ENCODE data around the gene SLK.

SLK gene

GRCh38 chr10:103934308-103934707, 32.6 kb upstream of the SLK start:
- Histone ChIP-seq H3K9me2 (replicated peaks; ENCODE audit: insufficient read depth, low read length) (no peaks in the 10 kb centered on the region), H3K36me3 (ENCODE audit: low read length) (no peaks in the 10 kb centered on the region), H3K79me2 (ENCODE audit: insufficient read depth, low read length) (no peaks in the 10 kb centered on the region), H3K4me3 (ENCODE audit: insufficient read depth, low read length, poor library complexity, severe bottlenecking) (no peak overlapping the region), H4K20me1 (ENCODE audit: low read depth, low read length) (no peaks in the 10 kb centered on the region), H3K27me3 (ENCODE audit: low read length) (no peaks in the 10 kb centered on the region), H3K4me2 (ENCODE audit: low read depth, low read length, poor library complexity, severe bottlenecking) (no peak overlapping the region), H3K27ac (ENCODE audit: low read depth, low read length) (no peak overlapping the region), H3F3A (ENCODE audit: insufficient read depth) (no peaks in the 10 kb centered on the region), H2AFZ (ENCODE audit: low read depth, low read length, severe bottlenecking) (no peak overlapping the region), H3K9ac (ENCODE audit: low read length) (no peak overlapping the region), H3K9me3 (ENCODE audit: insufficient read depth, low read length) (no peaks in the 10 kb centered on the region)
- TF ChIP-seq EZH2phosphoT487 (conservative IDR thresholded peaks at IDR 0.05; ENCODE audit: low read length) (no peak), CTCF (IDR thresholded peaks at IDR 0.05; ENCODE audit: insufficient read depth, low read length, poor library complexity, severe bottlenecking) (no peak)

GRCh38 chr10:103936022-103936421, 30.9 kb upstream of the SLK start:
- no peaks in the 10 kb centered on the region for H3K36me3 ChIP-seq (ENCODE audit: low read length)
- H3F3A ChIP-seq (ENCODE audit: insufficient read depth), result no peaks in the 10 kb centered on the region
- H3K79me2 ChIP-seq (ENCODE audit: insufficient read depth, low read length), result no peaks in the 10 kb centered on the region
- H3K9me2 ChIP-seq (replicated peaks; ENCODE audit: insufficient read depth, low read length), result no peaks in the 10 kb centered on the region
- H3K27ac ChIP-seq (ENCODE audit: low read depth, low read length), result no peak overlapping the region
- no peak overlapping the region for H3K9ac ChIP-seq (ENCODE audit: low read length)
- no peaks in the 10 kb centered on the region for H3K9me3 ChIP-seq (ENCODE audit: insufficient read depth, low read length)
- H4K20me1 ChIP-seq (ENCODE audit: low read depth, low read length), result no peaks in the 10 kb centered on the region
- no peaks in the 10 kb centered on the region for H3K27me3 ChIP-seq (ENCODE audit: low read length)
- H3K4me2 ChIP-seq (ENCODE audit: low read depth, low read length, poor library complexity, severe bottlenecking), result no peak overlapping the region
- no peak overlapping the region for H3K4me3 ChIP-seq (ENCODE audit: insufficient read depth, low read length, poor library complexity, severe bottlenecking)
- no peak overlapping the region for H2AFZ ChIP-seq (ENCODE audit: low read depth, low read length, severe bottlenecking)
- TF ChIP-seq EZH2phosphoT487 (conservative IDR thresholded peaks at IDR 0.05; ENCODE audit: low read length) (no peak), CTCF (IDR thresholded peaks at IDR 0.05; ENCODE audit: insufficient read depth, low read length, poor library complexity, severe bottlenecking) (no peak)

GRCh38 chr10:103939522-103939921, 27.4 kb upstream of the SLK start:
- Histone ChIP-seq H2AFZ (ENCODE audit: low read depth, low read length, severe bottlenecking) (no peak overlapping the region), H3K4me3 (ENCODE audit: insufficient read depth, low read length, poor library complexity, severe bottlenecking) (no peak overlapping the region), H3K4me2 (ENCODE audit: low read depth, low read length, poor library complexity, severe bottlenecking) (no peak overlapping the region), H3K9me3 (ENCODE audit: insufficient read depth, low read length) (no peaks in the 10 kb centered on the region), H4K20me1 (ENCODE audit: low read depth, low read length) (no peaks in the 10 kb centered on the region), H3K9me2 (replicated peaks; ENCODE audit: insufficient read depth, low read length) (no peaks in the 10 kb centered on the region), H3F3A (ENCODE audit: insufficient read depth) (no peaks in the 10 kb centered on the region), H3K79me2 (ENCODE audit: insufficient read depth, low read length) (no peaks in the 10 kb centered on the region), H3K36me3 (ENCODE audit: low read length) (no peaks in the 10 kb centered on the region), H3K27me3 (ENCODE audit: low read length) (no peaks in the 10 kb centered on the region), H3K27ac (ENCODE audit: low read depth, low read length) (no peak overlapping the region), H3K9ac (ENCODE audit: low read length) (no peak overlapping the region)
- TF ChIP-seq CTCF (IDR thresholded peaks at IDR 0.05; ENCODE audit: insufficient read depth, low read length, poor library complexity, severe bottlenecking) (no peak), EZH2phosphoT487 (conservative IDR thresholded peaks at IDR 0.05; ENCODE audit: low read length) (no peak)
